ENCODE data around the gene GBX1. TPM values are rescaled to one million over a fixed set of nuclear protein-coding genes. Genes with fewer than 3 reads are reported as not detected.

GBX1 gene
- total RNA-seq, 1 donor from 2014 or later: not detected

DNA sequence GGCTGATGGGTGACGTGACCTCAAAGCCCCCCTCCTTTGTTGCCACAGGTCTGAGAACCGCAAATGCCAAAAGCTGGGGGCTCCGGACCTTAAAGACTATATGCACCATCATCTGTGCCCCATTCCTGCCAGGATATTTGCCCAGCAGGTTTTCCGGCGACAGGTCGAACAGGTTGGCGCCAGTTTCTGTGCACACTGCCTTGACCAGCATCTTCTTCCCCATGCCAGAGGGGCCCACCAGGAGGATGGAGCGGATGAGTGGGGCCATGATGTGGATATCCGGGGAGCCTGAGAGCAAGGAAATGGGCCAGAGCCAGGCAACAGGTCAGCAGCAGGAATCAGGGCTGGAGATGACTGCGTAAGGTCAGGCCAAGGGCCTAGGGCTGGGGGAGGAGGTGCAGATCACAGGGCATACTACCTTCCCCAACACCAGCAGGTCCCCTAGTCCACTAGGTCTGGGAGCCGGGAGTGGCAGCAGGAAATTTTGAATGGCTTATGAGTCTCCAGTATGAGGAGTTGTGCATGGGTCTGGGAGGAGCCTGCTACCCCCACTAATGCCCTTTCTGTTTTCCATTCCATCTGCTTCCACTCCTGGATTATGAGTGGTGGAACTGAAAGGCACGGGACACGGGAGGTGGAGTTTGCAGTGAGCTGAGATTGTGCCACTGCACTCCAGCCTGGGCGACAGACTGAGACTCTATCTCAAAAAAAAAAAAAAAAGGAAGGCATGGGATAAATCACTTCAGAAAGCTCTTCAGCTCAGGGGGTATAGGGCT, 25.9 kb upstream of the GBX1 start:
- DNase-seq: no peak

GRCh38 chr7:151192002-151192539, 24.6 kb upstream of the GBX1 start:
- DNase-seq: no peak

GRCh38 chr7:151191544-151191943, 24.1 kb upstream of the GBX1 start:
- DNase-seq: no peak

DNA sequence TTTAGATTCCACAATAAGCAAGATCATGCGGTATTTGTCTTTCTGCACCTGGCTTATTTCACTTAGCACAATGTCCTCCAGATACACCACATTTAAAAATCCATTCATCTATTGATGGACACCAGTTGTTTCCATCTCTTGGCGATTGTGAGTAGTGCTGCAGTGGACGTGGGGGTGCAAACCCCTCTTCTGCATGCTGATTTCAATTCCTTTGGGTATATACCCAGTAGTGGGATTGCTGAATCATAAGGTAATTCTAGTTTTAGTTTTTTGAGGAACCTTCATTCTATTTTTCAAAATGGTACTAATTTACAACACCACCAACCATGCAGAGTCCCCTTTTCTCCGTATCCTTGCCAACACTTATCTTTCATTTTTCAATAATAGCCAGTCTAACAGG, 21.5 kb upstream of the GBX1 start:
- DNase-seq: no peak

GRCh38 chr7:151188252-151188542, 20.7 kb upstream of the GBX1 start:
- no peak for DNase-seq

- DNase-seq: peak; percentile 46
Observed at GRCh38 chr7:151187409-151188251, 20.1 kb upstream of the GBX1 start.

GRCh38 chr7:151186640-151187408, 19.3 kb upstream of the GBX1 start, which contains the start of gene ASB10:
ASB10 (minus strand) TSS chr7:151187250; CDS start chr7:151187130, 120 bp downstream.
- DNase-seq: no peak

GRCh38 chr7:151185762-151186639, 18.5 kb upstream of the GBX1 start:
- DNase-seq: no peak

GRCh38 chr7:151181011-151181431, 13.5 kb upstream of the GBX1 start:
- DNase-seq: peak; percentile 78

DNA sequence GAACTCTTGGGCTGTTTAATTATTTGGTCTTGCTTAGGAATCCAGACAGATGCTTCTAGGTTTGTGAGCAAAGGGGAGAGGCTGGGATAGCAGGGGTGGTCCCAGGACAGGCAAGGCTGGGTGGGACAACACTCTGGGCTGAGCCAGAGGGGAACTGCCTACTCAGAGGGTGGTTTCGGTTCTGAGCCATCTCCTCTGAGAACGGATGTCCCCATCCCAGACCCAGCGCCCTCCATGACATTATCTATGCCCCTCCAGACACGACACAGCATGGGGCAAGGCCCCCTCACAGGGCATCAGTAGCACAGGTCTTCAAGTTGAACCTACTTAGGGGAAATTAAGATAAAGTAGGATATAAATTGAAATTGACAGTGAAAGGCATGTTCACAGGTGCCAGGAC, 12.5 kb upstream of the GBX1 start:
- DNase-seq: no peak

- no peak for DNase-seq
Observed at GRCh38 chr7:151179287-151179860, 11.9 kb upstream of the GBX1 start.

DNA sequence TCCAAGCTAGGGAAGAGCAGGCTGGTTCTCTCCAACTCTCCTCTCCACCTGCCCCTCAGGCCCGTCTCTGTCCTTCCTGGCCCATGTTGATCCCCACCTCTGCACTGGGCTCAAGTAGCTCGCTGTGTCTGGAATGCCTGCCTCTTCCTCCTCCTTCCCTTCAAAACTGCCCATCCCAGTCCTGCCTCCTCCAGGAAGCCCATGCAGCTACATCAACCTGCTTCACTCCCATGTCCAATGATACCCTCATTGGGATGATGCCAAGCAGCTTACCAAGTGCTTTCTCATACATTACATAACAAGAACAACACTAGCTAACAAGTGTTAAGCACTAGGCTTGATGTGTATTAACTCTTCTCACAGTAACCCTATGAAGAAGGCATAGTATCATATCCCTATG, 11.3 kb upstream of the GBX1 start:
- DNase-seq: no peak

DNA sequence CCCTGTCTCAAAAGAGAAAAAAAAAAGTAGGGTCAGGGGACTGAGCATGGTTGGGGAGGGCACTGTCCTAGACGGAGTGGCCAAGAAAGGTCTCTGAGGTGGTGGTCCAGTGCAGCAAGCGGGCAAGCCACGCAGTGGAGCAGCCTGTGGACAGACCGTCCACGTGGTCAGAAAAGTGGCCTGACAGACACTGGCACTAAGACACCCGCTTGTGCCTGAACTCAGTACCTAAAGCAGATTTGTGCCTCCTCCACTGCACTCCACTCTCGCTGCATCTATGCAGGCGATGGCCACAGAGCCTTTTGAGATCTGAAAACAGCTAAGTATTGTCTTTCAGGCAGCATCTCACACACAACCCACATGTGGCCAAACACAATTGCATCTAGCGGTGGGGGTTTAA, 10.7 kb upstream of the GBX1 start:
- DNase-seq: no peak

DNA sequence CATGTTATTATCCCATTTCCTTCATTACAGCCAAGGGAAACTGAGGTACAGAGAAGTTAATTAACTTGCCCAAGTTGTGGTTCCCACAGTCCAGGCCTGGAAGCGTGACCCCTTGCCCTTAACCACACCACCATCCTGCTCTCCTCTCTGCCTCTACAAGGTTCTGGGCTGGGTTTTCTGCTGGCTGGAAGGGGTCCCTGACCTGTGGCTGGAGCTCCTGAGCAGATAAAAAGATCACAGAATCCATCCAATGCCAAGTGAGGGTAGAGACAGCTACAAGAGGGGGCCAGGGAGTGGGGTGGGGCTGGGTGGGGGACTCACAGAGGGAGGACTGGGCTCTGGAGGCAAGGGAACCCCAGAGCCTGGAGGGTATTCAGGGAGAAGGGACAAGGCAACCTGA, 9.8 kb upstream of the GBX1 start:
- no peak for DNase-seq

- no peak for DNase-seq
Observed at GRCh38 chr7:151176401-151176800, 8.9 kb upstream of the GBX1 start.

GRCh38 chr7:151175793-151176311, 8.4 kb upstream of the GBX1 start:
- no peak for DNase-seq

DNA sequence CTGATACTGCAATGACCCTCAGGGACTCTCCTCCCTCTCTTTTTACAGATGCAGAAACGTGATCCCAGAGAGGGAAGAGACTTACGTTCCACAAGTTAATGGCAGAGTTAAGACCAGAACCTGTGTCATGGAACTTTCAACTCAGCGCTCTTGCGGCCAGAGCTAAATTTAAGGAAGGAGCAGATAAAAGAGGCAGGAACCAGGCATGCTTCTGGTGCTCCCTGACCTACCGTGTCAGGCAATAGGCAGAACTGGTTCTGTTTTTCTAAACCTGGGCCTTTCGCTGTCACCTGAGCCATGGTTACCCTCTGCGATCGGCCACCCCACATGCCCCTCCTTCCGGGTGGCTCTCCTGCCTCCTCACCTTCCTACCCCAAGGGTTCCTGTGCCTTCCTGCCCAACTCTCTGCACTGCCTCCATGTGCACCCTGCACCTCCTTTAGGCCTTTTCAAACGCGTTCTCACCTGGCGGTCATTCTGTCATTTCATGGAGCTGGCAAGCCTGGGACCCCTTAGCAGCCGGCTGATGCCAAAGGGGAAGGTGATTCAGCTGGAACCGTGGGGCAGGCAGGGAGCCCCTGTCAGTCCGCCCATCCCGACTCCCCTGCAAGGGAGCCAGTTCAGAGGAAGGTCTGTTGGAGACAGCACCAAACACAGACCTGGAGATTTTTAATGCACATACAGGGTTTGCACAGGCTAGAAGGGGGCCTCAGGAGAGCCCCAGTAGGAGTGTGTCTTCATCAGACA, 7.7 kb upstream of the GBX1 start:
- DNase-seq: no peak

DNA sequence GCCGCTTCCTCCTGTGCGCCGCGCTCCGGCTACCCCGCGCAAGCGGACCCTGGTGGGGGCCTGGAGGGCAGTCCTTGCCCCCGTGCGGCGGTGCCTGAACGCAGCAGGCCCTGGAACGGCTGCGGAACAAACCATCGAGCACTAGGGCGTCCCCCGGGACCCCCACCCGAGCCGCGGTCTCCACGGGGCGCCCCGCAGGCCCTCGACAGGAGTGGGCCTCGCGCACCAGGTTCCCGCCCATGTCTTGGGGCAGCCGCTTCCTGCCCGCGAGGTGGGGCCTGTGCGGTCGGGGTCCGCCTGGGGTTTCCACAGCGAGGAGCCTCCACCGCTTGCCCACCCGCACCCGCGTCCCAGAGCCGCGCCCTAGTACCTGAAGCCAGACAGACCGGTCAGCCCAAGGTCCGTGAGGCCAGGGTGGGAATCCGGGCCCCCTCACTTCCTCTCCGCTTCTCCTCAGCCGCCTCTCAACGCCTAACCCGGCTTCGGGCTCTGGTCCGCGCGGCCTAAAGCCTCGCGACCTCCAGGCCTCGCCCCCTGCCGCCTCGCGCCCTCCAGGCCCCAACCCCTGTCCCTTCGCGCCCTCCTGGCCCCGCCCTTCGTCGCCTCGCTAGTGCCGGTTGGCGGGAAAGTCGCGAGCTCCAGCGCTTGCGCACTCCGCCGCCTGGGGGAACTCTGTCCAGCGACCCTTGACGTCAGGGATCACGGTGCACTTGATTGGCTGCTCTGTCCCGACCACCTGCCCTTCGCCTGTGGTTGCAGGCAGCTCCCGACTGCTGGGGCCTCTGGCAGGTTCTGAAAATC, 7.0 kb upstream of the GBX1 start:
- DNase-seq: peak; percentile 70

Data from tongue (tissue), 2 donors.